Measurements from ENCODE around the gene IFITM5.

The IFITM5 gene

DNA sequence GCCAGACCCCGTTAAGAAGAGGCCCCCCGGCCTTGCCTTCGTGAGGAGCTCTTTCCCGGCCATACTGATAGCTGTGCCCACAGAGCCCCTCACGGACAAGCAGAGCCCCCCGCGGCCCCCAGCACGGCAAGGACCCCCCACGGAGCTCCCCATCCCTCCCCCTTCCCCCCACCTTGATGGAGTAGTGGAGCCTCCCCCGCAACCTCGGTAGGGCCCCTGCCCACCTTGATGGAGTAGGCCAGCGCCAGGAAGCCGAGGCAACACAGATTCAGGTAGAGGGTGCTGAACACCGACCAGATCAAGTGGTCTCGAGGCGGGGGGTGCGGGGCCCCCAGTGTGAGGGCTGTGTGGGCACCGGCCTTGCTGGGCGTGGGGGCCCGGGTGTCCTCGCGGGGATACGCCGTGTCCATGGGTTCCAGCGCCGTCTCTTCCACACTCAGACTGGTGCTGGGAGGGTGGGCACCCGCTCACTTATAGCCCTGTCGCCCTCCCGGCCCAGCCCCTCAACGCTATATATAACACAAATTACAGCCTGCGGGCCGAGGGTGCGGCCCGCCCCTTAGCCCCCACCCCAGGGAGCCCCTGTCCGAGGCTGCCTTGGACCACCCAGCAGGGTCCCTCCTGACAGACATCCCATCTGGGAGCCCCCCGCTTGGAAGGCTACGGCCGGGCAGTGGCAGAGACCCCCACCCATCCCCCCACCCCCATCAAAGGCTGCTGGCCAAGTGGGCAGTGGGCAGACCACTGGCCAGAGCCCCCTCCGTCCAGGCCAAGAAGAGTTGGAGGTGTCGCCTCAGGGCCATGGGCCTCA, at the start of gene IFITM5:
Gene IFITM5, minus strand, starts transcription at position 446 of the 811 bp plus-strand sequence. Its CDS starts 36 bp downstream, at position 410.
- peak; percentile 63 for DNase-seq

DNA sequence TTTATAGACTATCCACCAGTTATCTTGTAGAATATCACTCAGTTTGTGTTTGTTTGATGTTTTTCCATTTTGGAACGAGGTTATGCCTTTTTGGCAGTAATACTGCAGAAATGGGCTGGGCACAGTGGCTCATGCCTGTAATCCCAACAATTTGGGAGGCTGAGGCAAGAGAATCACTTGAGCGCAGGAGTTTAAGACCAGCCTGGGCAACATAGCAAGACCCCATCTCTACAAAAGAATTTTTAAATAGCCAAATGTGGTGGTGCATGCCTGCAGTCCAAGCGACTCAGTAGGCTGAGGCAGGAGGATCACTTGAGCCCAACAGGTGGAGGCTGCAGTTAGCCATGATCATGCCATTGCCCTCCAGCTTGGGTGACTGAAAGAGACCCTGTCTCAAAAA, 47.2 kb upstream of the IFITM5 start:
- DNase-seq: no peak

DNA sequence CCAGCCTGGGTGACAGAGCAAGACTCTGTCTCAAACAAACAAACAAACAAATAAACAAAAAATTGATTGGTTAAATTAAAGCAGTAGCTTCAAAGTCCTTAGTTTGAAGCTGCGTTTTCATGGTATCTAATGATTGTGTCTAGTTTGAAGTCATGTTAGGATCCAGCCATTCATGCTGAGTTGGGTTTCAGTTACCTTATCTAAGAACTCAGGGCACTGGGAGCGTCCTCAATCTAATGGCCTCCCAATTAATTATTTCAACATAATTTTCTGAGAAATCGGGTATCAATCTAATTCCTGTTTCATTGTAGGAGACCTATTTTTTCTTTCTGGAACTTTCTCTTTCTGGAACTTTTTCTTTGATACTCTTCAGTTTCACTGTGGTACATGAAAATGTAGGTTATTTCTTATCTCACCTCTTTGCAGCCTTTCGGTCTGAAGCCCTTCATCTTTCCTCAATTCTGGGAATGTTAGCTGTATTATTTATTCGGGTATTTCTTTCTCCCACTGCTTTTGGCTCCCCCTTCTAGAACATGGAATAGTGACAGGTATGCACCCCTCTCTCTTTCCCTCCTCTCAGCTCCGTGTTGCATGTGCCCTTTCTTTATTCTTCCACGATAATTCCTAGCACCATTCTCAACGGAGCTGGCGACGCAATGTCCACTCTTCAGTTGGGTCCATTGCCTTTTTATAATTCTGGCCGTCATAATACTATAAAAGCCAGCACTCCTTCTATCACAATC, 45.7 kb upstream of the IFITM5 start:
- DNase-seq: no peak

GRCh38 chr11:342328-342727, 43.0 kb upstream of the IFITM5 start:
- no peak for DNase-seq

GRCh38 chr11:340539-341512, 41.5 kb upstream of the IFITM5 start:
- no peak for DNase-seq

DNA sequence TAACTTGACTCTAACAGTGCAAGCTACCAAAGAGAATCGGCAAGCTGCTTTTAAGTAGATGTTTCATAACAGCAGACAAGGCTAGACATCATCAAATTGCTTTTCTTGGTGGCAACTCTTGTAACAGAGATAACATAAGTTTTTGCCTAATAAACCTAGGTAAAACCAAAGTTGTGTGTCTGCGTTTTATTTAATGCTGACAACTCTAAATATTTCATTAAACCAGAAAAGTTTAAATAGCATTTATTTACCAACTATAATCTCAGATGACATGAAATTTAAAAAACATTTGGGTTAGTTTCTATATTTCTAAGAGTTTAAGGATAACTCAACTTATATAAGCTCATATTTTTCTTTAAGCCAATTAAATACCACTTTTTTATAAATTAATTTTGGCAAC, 40.6 kb upstream of the IFITM5 start:
- no peak for DNase-seq

GRCh38 chr11:337711-338110, 38.4 kb upstream of the IFITM5 start:
- DNase-seq: peak; percentile 19

DNA sequence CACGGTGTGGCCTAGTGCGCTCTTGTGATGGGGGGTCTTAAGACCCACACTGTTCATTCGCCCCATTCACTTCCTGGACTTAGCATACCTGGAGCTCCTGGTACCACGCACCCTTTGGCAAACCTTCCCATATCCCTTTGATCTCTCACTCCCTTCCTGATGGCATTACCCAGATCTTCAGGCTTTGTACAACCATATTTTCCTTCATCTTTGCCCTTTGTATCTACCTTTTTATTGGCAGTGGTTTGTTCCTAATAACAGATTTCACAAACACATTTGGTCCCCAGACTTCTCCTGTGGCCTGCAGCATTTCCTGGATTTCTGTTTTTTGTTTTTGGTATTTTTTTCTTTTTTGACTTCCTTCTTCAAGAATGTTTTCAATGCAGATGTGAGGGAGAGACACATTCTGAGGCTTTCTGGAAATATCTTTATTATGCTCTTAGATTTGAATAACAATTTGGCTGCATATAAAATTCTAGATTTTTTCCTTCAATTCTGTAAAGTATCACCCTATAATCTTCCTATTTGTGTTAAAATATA, 37.4 kb upstream of the IFITM5 start:
- DNase-seq: no peak

DNA sequence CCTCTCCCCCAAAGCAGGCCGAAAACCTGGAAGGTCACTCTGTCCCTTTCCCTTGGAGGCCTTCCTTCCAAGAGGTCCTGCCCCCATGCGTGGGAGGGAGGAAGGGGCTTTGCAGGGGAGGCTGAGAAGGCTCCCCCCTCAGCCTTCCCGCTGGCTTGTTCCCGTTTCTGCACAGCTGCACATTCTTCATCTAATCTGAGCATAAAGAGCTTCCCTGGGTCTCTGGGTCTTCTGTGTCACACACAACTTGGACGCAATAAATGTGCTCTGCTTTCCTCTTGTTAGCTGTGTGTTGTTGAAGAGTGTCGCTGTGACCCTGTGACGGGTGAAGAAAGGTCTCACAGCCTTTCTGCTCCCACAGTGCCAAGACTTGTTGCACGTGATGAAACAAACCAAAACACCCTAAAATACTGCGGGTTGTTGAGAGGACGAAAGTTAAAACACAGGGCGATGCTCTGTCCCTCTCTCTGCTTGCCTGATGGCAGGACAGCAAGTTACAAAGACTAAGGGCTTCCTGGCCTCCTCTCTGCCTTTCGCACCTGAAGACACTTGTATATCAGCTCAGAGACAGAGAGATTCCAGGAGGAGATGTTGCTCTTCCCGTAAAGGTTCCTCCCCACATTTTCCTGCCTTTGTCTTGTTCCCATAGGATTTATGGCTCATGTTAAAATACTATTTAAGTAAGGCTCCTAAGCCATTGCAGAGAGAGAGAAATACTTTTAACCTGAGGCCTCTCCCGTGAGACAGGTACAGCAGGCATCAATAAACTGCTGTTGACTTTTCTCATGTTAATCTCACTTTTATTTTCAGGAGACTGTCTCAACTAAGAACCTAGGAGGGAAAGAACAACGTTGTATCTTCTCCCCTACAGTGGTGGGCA, 36.7 kb upstream of the IFITM5 start:
- peak; percentile 31 for DNase-seq

DNA sequence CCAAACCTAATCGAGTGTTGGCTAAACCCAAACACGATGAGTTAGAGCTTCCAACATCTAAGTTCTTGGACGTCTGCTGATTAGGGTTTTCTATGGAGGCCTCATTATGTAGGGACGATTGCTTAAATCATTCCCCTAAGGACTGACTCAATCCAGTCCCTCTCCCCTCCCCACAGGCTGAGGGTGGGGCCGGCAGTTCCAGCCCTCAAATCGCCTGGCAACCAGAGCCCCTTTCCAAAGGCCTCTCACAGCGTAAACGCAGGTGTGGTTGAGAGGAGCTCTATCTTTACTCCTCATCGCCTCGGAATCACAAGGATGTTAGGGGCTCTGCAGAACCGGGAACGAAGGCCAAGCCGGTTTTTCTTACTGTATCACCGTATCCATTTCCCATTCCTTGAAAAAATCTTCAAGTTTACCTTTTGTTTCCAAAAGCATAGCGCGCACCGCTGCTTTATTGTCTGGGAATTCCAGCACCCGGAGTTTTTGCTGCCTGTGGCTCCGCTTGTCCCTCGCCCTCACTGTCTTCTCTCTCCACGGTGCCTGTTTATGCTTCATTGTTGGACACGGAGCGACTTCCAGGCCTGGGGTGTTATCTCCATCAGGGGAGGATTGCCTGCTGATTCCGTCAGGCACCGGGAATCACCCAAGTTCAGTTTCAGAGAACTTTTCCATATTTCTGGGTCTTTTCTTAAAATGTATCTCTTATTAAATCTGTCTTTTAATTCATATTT, 35.1 kb upstream of the IFITM5 start:
- DNase-seq: peak; percentile 54

GRCh38 chr11:333616-334263, 34.4 kb upstream of the IFITM5 start:
- peak; percentile 19 for DNase-seq

GRCh38 chr11:332651-333480, 33.5 kb upstream of the IFITM5 start:
- peak; percentile 56 for DNase-seq

DNA sequence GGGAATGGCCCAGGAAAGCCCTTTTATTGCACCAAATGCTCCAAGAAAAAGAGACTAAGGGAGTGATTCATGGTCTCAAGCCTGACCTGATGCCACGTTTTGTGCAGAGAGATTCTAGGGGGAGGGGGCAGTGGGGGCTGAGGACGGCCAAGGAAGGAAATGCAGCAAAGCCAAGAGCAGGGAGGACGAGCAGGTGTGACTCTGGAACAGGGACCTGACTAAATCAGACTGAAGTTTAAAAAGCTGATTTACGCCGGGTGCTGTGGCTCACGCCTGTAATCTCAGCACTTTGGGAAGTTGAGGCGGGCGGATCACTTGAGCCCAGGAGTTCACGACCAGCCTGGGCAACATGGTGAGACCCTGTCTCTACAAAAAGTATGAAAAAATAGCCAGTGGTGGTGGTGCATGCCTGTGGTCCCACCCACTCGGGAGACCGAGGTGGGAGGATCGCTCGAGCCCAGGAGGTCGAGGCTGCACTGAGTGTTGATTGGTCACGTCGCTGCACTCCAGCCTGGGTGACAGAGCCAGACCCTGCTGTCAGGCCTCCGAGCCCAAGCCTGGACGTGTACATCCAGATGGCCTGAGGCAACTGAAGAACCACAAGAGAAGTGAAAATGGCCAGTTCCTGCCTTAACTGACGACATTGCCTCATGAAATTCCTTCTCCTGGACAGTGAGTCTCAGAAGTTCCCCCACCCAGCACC, 32.2 kb upstream of the IFITM5 start:
- DNase-seq: peak; percentile 51

DNA sequence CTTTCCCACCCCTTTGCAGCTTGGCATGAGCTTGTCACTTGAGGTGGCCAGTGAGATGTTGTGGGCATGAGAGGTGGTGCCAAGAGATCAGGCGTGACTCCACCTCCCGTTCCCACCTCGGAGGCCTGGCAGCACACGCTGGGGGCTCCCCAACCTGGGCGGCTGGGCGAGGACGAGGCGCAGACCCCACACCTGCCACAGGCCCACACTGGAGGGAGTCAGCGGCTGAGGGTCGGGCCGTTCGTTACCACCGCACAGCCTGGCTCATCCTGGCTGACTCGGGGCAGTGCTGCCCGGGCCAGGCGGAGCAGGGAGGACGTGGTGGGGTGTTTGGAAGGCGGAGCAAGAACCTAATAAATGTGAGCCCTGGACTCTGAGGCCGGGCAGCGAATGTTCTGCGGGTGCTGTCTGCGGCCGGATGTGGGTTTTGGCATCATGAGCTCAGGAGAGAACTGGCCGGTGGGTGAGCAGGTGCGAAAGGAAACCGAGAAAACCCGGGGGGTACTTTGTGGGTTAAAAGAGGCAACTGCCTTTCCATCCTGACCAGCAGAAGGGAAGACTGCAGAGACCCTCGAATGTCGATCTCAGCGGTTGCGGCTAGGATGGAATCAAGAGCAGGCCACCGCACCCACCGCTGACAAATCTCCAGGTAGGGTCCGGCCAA, 31.5 kb upstream of the IFITM5 start:
- peak; percentile 64 for DNase-seq

DNA sequence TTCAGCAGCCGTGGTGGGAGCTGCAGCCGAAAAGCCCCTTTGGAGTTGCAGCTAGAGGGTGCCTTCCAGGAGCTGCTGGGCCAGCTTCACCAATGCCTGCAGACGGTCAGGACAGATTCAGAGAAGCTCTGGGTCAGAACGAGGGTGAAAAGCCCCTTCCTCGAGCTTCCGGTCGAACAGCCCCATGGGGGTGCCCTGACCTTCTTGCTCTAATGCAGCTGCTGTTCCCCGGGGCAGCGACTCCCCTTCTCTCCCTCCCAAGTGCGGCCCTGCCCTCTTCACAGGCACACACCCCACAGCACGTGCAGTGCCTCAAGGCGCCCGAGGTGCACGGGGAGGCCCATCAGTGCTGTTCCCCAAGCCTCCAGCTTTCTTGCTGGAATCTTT, 31.0 kb upstream of the IFITM5 start:
- DNase-seq: peak; percentile 55

GRCh38 chr11:329886-330253, 30.5 kb upstream of the IFITM5 start:
- DNase-seq: peak; percentile 28

GRCh38 chr11:328516-329100, 29.3 kb upstream of the IFITM5 start:
- DNase-seq: peak; percentile 49

DNA sequence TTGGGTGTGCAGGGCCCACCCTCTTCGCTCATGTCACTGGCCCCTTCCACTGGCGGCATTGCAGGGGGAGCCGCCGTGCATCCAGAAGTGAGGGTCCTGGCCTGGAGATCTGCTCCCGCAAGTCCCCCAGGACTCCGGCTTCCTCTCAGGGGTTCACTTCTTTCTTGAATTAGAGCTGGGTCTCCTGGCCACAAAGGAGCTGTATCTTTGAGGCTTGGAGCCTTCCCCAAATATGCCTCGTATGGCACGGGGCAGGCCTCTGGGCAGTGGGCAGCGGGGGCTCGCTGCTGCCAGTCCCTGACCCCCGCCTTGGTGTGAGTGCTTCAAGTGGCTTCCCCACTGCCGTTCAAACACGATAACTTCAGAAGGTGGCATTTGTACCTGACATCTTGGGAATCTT, 28.7 kb upstream of the IFITM5 start:
- peak; percentile 57 for DNase-seq
